Naive thymus-derived CD4-positive, alpha-beta T cell (primary cell): Measurements from ENCODE around the gene CDH13. TPM values are rescaled to one million over a fixed set of nuclear protein-coding genes. Genes with fewer than 3 reads are reported as not detected.

ENCODE experiments used
- ATAC-seq: fragments of 150-1000 bp; cut with Tn5 transposase; 2 replicates; pipeline ENCODE4 v1.10.0; 2021; ENCODE audit warnings: mild to moderate bottlenecking, moderate library complexity
- CTCF ChIA-PET: fragments of 350-600 bp; sonication (Branson Sonifier 250); formaldehyde crosslinking; loops from one replicate; lab custom pipeline; 2021; ENCODE audit warnings: antibody characterized with exemption; lab: Charles Lee
- POLR2A ChIA-PET: fragments of 350-600 bp; sonication (Branson Sonifier 250); formaldehyde crosslinking; loops from one replicate; lab custom pipeline; 2021; ENCODE audit warnings: antibody characterized with exemption, inconsistent platforms; lab: Charles Lee
- DNase-seq, 9 donors: peaks; one replicate each; pipeline versions ENCODE4 v3.0.0 to v3.0.0-alpha.2; 2020 to 2022; ENCODE audit warnings: mixed read lengths in 1 of 9
- H3K27ac ChIP-seq: one replicate; pipeline ENCODE4 v1.7.0; 2013; ENCODE audit warnings: mild to moderate bottlenecking, low read depth, low read length, moderate library complexity
- H3K27me3 ChIP-seq, 2 donors: one replicate each; pipeline ENCODE4 v1.7.0; 2013; ENCODE audit warnings: low read length in 2 of 2, mild to moderate bottlenecking in 2 of 2, moderate library complexity in 2 of 2; ENCODE audit not compliant: control insufficient read depth in 2 of 2, insufficient read depth in 2 of 2
- H3K36me3 ChIP-seq, 3 experiments: 1 replicate in 2 of 3; 2 replicates in 1 of 3; pipeline ENCODE4 v1.7.0; 2013; ENCODE audit warnings: low read length in 3 of 3, mild to moderate bottlenecking in 3 of 3, moderate library complexity in 1 of 3; ENCODE audit not compliant: insufficient read depth in 3 of 3, control insufficient read depth in 2 of 3
- H3K4me1 ChIP-seq, 2 donors: one replicate each; pipeline ENCODE4 v1.7.0; 2013; ENCODE audit warnings: low read length in 2 of 2, mild to moderate bottlenecking in 2 of 2, moderate library complexity in 1 of 2; ENCODE audit not compliant: control insufficient read depth in 2 of 2, insufficient read depth in 2 of 2
- H3K4me3 ChIP-seq: 2 replicates; pipeline ENCODE4 v1.7.0; 2013; ENCODE audit warnings: mild to moderate bottlenecking, low read length
- H3K9me3 ChIP-seq, 3 experiments: 1 replicate in 2 of 3; 2 replicates in 1 of 3; pipeline ENCODE4 v1.7.0; 2013; ENCODE audit warnings: low read length in 3 of 3; ENCODE audit not compliant: control insufficient read depth in 2 of 3
- H3K27ac Mint-ChIP-seq, 9 donors: one replicate each; pipeline ENCODE4 v1.8.0; 2020 to 2022; ENCODE audit warnings: mixed read lengths in 9 of 9, mild to moderate bottlenecking in 8 of 9, moderate library complexity in 5 of 9, inconsistent platforms in 2 of 9
- H3K27me3 Mint-ChIP-seq, 5 donors: one replicate each; pipeline ENCODE4 v1.8.0; 2021 to 2022; ENCODE audit warnings: mixed read lengths in 5 of 5, mild to moderate bottlenecking in 1 of 5
- H3K36me3 Mint-ChIP-seq, 5 donors: one replicate each; pipeline ENCODE4 v1.8.0; 2020 to 2022; ENCODE audit warnings: mixed read lengths in 5 of 5, mild to moderate bottlenecking in 3 of 5, inconsistent platforms in 1 of 5
- H3K4me1 Mint-ChIP-seq, 7 donors: one replicate each; pipeline ENCODE4 v1.8.0; 2020 to 2022; ENCODE audit warnings: mixed read lengths in 7 of 7, mild to moderate bottlenecking in 3 of 7, inconsistent platforms in 1 of 7
- H3K4me3 Mint-ChIP-seq, 10 donors: one replicate each; pipeline ENCODE4 v1.8.0; 2020 to 2022; ENCODE audit warnings: mild to moderate bottlenecking in 10 of 10, mixed read lengths in 10 of 10, moderate library complexity in 6 of 10, inconsistent platforms in 2 of 10
- H3K9me3 Mint-ChIP-seq, 11 donors: one replicate each; pipeline ENCODE4 v1.8.0; 2020 to 2022; ENCODE audit warnings: mixed read lengths in 11 of 11, mild to moderate bottlenecking in 4 of 11, inconsistent platforms in 1 of 11, moderate library complexity in 1 of 11
- intact Hi-C, 2 donors: fragments of 100-400 bp; cut with micrococcal nuclease; formaldehyde crosslinking; loops; one replicate each; pipeline ENCODE4 v1.15.1; 2023
- polyA plus RNA-seq, 2 donors: library from polyadenylated mRNA; unstranded; fragments of 300-500 nt; fragmentation: Illumina TruSeq; gene quantifications; one replicate each; pipeline ENCODE4 v1.2.3, GENCODE V29; 2021
- total RNA-seq, 6 experiments: library from RNA in 5 of 6; stranded (reverse) in 5 of 6; gene quantifications; 1 replicate in 5 of 6; 2 replicates in 1 of 6; pipeline ENCODE4 v1.2.3 and lab custom pipeline; 2021 to 2026

CDH13 gene
- total and polyA plus RNA-seq, 7 experiments from 2014 or later = not detected

- no peak for ATAC-seq
- DNase-seq = no peak
- Histone ChIP-seq H3K4me3 (no peak overlapping the region), H3K27me3 (no peaks in the 10 kb centered on the region), H3K4me1 (no peaks in the 10 kb centered on the region), H3K27ac (no peak overlapping the region), H3K36me3 (no peaks in the 10 kb centered on the region), H3K9me3 (no peaks in the 10 kb centered on the region)
- POLR2A ChIA-PET = no interaction called here
- H3K4me1 Mint-ChIP-seq = peaks cover 0 to 4% (median 0%) of the 10 kb centered on the region in 7 donors
- no peak overlapping the region for H3K4me3 Mint-ChIP-seq
- peaks cover 12 to 31% (median 24%) of the 10 kb centered on the region in 5 donors for H3K27me3 Mint-ChIP-seq
- H3K9me3 Mint-ChIP-seq = peaks cover 0 to 7% (median 2%) of the 10 kb centered on the region in 11 donors
- intact Hi-C loops = no loop called here
- CTCF ChIA-PET = no interaction called here
- H3K27ac Mint-ChIP-seq = no peak overlapping the region
- H3K36me3 Mint-ChIP-seq = no peaks in the 10 kb centered on the region
Measured at GRCh38 chr16:82805866-82806265, 179.1 kb downstream of the CDH13 start.

GRCh38 chr16:82807311-82807710 is 180.5 kb downstream of the CDH13 start:
- no peaks in the 10 kb centered on the region for H3K27me3 ChIP-seq
- H3K4me1 ChIP-seq = no peaks in the 10 kb centered on the region
- no peaks in the 10 kb centered on the region for H3K36me3 Mint-ChIP-seq
- no peak for ATAC-seq
- no peak for DNase-seq
- H3K27ac Mint-ChIP-seq = no peak overlapping the region
- no peak overlapping the region for H3K27ac ChIP-seq
- CTCF ChIA-PET = no interaction called here
- H3K4me3 Mint-ChIP-seq = no peak overlapping the region
- no peak overlapping the region for H3K4me3 ChIP-seq
- no peaks in the 10 kb centered on the region for H3K9me3 ChIP-seq
- H3K36me3 ChIP-seq = no peaks in the 10 kb centered on the region
- H3K4me1 Mint-ChIP-seq = no peaks in the 10 kb centered on the region
- peaks cover 0 to 10% (median 0%) of the 10 kb centered on the region in 11 donors for H3K9me3 Mint-ChIP-seq
- intact Hi-C loops = no loop called here
- POLR2A ChIA-PET = no interaction called here
- H3K27me3 Mint-ChIP-seq = peaks cover 14 to 27% (median 21%) of the 10 kb centered on the region in 5 donors

GRCh38 chr16:82808036-82808435 is 181.3 kb downstream of the CDH13 start:
- Mint-ChIP-seq H3K9me3 (peaks cover 0 to 11% (median 0%) of the 10 kb centered on the region in 11 donors), H3K27me3 (peaks cover 14 to 29% (median 23%) of the 10 kb centered on the region in 5 donors), H3K4me3 (no peak overlapping the region), H3K36me3 (no peaks in the 10 kb centered on the region), H3K4me1 (no peaks in the 10 kb centered on the region), H3K27ac (no peak overlapping the region)
- H3K9me3 ChIP-seq = no peaks in the 10 kb centered on the region
- H3K36me3 ChIP-seq = no peaks in the 10 kb centered on the region
- no peak overlapping the region for H3K4me3 ChIP-seq
- ChIA-PET CTCF (no interaction called here), POLR2A (no interaction called here)
- no peak overlapping the region for H3K27ac ChIP-seq
- DNase-seq = no peak
- H3K4me1 ChIP-seq = no peaks in the 10 kb centered on the region
- no peak for ATAC-seq
- no peaks in the 10 kb centered on the region for H3K27me3 ChIP-seq
- intact Hi-C loops = no loop called here

- Histone ChIP-seq H3K9me3 (no peaks in the 10 kb centered on the region), H3K27ac (no peak overlapping the region), H3K4me1 (no peaks in the 10 kb centered on the region), H3K4me3 (no peak overlapping the region), H3K36me3 (no peaks in the 10 kb centered on the region), H3K27me3 (no peaks in the 10 kb centered on the region)
- H3K9me3 Mint-ChIP-seq = peaks cover 0 to 6% (median 0%) of the 10 kb centered on the region in 11 donors
- DNase-seq (no peak), ATAC-seq (no peak)
- intact Hi-C loops = no loop called here
- H3K4me1 Mint-ChIP-seq = no peaks in the 10 kb centered on the region
- no peak overlapping the region for H3K4me3 Mint-ChIP-seq
- ChIA-PET POLR2A (no interaction called here), CTCF (no interaction called here)
- no peaks in the 10 kb centered on the region for H3K36me3 Mint-ChIP-seq
- H3K27ac Mint-ChIP-seq = no peak overlapping the region
- H3K27me3 Mint-ChIP-seq = peaks cover 9 to 29% (median 21%) of the 10 kb centered on the region in 5 donors
Measured at GRCh38 chr16:82810077-82810476, 183.3 kb downstream of the CDH13 start.

- Mint-ChIP-seq H3K9me3 (peaks cover 0 to 6% (median 0%) of the 10 kb centered on the region in 11 donors), H3K27me3 (peaks cover 6 to 31% (median 9%) of the 10 kb centered on the region in 5 donors), H3K27ac (no peak overlapping the region), H3K36me3 (no peaks in the 10 kb centered on the region), H3K4me1 (no peaks in the 10 kb centered on the region), H3K4me3 (no peak overlapping the region)
- Histone ChIP-seq H3K9me3 (no peaks in the 10 kb centered on the region), H3K4me3 (no peak overlapping the region), H3K4me1 (no peaks in the 10 kb centered on the region), H3K27me3 (no peaks in the 10 kb centered on the region), H3K27ac (no peak overlapping the region), H3K36me3 (no peaks in the 10 kb centered on the region)
- ATAC-seq (no peak), DNase-seq (no peak)
- intact Hi-C loops = no loop called here
- CTCF ChIA-PET = no interaction called here
- POLR2A ChIA-PET = no interaction called here
Measured at GRCh38 chr16:82814059-82814458, 187.3 kb downstream of the CDH13 start.

- no peak for ATAC-seq
Measured at GRCh38 chr16:82819286-82819685, 192.5 kb downstream of the CDH13 start.

GRCh38 chr16:82820855-82821254 is 194.1 kb downstream of the CDH13 start:
- DNase-seq = no peak
- Mint-ChIP-seq H3K36me3 (no peaks in the 10 kb centered on the region), H3K27me3 (peaks cover 0 to 9% (median 6%) of the 10 kb centered on the region in 5 donors), H3K27ac (no peak overlapping the region), H3K4me1 (no peaks in the 10 kb centered on the region), H3K9me3 (peaks cover 0 to 8% (median 0%) of the 10 kb centered on the region in 11 donors), H3K4me3 (no peak overlapping the region)
- ChIA-PET POLR2A (no interaction called here), CTCF (no interaction called here)
- no peaks in the 10 kb centered on the region for H3K4me1 ChIP-seq
- H3K4me3 ChIP-seq = no peak overlapping the region
- H3K27me3 ChIP-seq = no peaks in the 10 kb centered on the region
- H3K9me3 ChIP-seq = no peaks in the 10 kb centered on the region
- no peaks in the 10 kb centered on the region for H3K36me3 ChIP-seq
- no peak overlapping the region for H3K27ac ChIP-seq
- intact Hi-C loops = no loop called here
- no peak for ATAC-seq

More at GRCh38 chr16:82819286-82819685, 192.5 kb downstream of the CDH13 start:
- Histone ChIP-seq H3K4me1 (no peaks in the 10 kb centered on the region), H3K9me3 (no peaks in the 10 kb centered on the region), H3K27me3 (no peaks in the 10 kb centered on the region), H3K27ac (no peak overlapping the region), H3K36me3 (no peaks in the 10 kb centered on the region), H3K4me3 (no peak overlapping the region)
- Mint-ChIP-seq H3K4me1 (no peaks in the 10 kb centered on the region), H3K27me3 (peaks cover 0 to 13% (median 8%) of the 10 kb centered on the region in 5 donors), H3K9me3 (peaks cover 0 to 8% (median 0%) of the 10 kb centered on the region in 11 donors), H3K27ac (no peak overlapping the region), H3K36me3 (no peaks in the 10 kb centered on the region), H3K4me3 (no peak overlapping the region)
- ChIA-PET POLR2A (no interaction called here), CTCF (no interaction called here)
- DNase-seq = no peak
- intact Hi-C loops = no loop called here
